WTC11 (cell line): ENCODE data around the gene DOCK1.

Experiments
- CTCF ChIP-seq: fragments of 200-600 bp; IDR thresholded peaks from 2 replicates; pipeline ENCODE4 v1.8.0; 2022; ENCODE audit warnings: antibody characterized with exemption
- ELF4 ChIP-seq: sonication (generic); formaldehyde crosslinking; IDR thresholded peaks from 2 replicates; pipeline ENCODE4 v1.8.1; 2022; ENCODE audit warnings: low read depth, mild to moderate bottlenecking, moderate library complexity, missing genetic modification reagents
- ETV6 ChIP-seq: sonication (generic); formaldehyde crosslinking; IDR thresholded peaks from 2 replicates; pipeline ENCODE4 v1.8.1; 2022; ENCODE audit warnings: mild to moderate bottlenecking, missing genetic modification reagents
- NFE2L1 ChIP-seq: sonication (generic); formaldehyde crosslinking; IDR thresholded peaks from 2 replicates; pipeline ENCODE4 v1.8.1; 2023; ENCODE audit warnings: missing genetic modification reagents
- TP53 ChIP-seq: sonication (generic); formaldehyde crosslinking; IDR thresholded peaks from 2 replicates; pipeline ENCODE4 v1.8.1; 2023; ENCODE audit warnings: mild to moderate bottlenecking, missing genetic modification reagents
- USF2 ChIP-seq: sonication (generic); formaldehyde crosslinking; IDR thresholded peaks from 2 replicates; pipeline ENCODE4 v1.8.1; 2023; ENCODE audit warnings: mild to moderate bottlenecking, missing genetic modification reagents, moderate library complexity
- ZNF121 ChIP-seq: sonication (generic); formaldehyde crosslinking; IDR thresholded peaks from 2 replicates; pipeline ENCODE4 v1.8.0; 2023; ENCODE audit warnings: missing genetic modification reagents
- TF ChIP-seq, protein P1 (sequence below): sonication (generic); formaldehyde crosslinking; IDR thresholded peaks from 2 replicates; pipeline ENCODE4 v1.8.1; 2023; ENCODE audit warnings: mild to moderate bottlenecking, missing genetic modification reagents
- TF ChIP-seq, protein P2 (sequence below): sonication (generic); formaldehyde crosslinking; IDR thresholded peaks from 2 replicates; pipeline ENCODE4 v1.8.0; 2022; ENCODE audit warnings: mild to moderate bottlenecking, missing genetic modification reagents
- TF ChIP-seq, protein P3 (sequence below): sonication (generic); formaldehyde crosslinking; IDR thresholded peaks from 2 replicates; pipeline ENCODE4 v1.8.1; 2023; ENCODE audit warnings: mild to moderate bottlenecking, missing genetic modification reagents

DNA sequence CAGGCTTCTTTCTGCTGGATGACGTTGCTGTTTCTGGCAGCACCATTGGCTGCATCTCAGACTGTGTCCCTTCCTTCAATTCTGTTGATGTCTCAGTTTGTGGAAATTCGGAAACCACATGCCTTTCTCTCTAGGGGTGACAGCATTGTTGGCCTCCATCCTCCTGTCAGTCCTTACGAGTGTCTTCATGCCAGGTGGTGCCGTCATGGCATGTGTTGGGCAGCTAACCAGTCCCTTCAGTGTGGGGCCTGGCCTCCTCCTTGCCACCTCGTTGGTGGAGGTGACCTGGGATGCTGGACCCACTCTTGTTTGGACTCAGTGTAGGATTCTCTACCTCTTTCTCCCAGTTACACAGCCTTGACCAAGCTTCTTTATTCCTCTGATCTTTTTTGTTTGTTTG is 402.8 kb downstream of the DOCK1 start:
- no peak for TF ChIP-seq CTCF
- TF ChIP-seq, protein P1, sequence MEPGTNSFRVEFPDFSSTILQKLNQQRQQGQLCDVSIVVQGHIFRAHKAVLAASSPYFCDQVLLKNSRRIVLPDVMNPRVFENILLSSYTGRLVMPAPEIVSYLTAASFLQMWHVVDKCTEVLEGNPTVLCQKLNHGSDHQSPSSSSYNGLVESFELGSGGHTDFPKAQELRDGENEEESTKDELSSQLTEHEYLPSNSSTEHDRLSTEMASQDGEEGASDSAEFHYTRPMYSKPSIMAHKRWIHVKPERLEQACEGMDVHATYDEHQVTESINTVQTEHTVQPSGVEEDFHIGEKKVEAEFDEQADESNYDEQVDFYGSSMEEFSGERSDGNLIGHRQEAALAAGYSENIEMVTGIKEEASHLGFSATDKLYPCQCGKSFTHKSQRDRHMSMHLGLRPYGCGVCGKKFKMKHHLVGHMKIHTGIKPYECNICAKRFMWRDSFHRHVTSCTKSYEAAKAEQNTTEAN (CRISPR knock-in tag) = no peak
- TF ChIP-seq, protein P2, sequence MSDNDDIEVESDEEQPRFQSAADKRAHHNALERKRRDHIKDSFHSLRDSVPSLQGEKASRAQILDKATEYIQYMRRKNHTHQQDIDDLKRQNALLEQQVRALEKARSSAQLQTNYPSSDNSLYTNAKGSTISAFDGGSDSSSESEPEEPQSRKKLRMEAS (CRISPR knock-in tag) = no peak
- no peak for TF ChIP-seq USF2 (CRISPR knock-in tag)
- TF ChIP-seq ZNF121 (CRISPR knock-in tag) = no peak
- no peak for TF ChIP-seq NFE2L1 (CRISPR knock-in tag)
- no peak for TF ChIP-seq ETV6 (CRISPR knock-in tag)
- TF ChIP-seq, protein P3, sequence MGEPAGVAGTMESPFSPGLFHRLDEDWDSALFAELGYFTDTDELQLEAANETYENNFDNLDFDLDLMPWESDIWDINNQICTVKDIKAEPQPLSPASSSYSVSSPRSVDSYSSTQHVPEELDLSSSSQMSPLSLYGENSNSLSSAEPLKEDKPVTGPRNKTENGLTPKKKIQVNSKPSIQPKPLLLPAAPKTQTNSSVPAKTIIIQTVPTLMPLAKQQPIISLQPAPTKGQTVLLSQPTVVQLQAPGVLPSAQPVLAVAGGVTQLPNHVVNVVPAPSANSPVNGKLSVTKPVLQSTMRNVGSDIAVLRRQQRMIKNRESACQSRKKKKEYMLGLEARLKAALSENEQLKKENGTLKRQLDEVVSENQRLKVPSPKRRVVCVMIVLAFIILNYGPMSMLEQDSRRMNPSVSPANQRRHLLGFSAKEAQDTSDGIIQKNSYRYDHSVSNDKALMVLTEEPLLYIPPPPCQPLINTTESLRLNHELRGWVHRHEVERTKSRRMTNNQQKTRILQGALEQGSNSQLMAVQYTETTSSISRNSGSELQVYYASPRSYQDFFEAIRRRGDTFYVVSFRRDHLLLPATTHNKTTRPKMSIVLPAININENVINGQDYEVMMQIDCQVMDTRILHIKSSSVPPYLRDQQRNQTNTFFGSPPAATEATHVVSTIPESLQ (CRISPR knock-in tag) = no peak
- TF ChIP-seq ELF4 = no peak
- no peak for TF ChIP-seq TP53
